Cardiac ventricle fibroblast (primary cell): ENCODE data around the gene PKP1. TPM values are rescaled to one million over a fixed set of nuclear protein-coding genes. Genes with fewer than 3 reads are reported as not detected.

ENCODE experiments used
- total RNA-seq: library from RNA; depleted of rRNA; stranded (reverse); fragments of >200 nt; gene quantifications from 2 replicates; pipeline ENCODE4 v1.2.3, GENCODE V29; 2015

Gene PKP1, protein sequence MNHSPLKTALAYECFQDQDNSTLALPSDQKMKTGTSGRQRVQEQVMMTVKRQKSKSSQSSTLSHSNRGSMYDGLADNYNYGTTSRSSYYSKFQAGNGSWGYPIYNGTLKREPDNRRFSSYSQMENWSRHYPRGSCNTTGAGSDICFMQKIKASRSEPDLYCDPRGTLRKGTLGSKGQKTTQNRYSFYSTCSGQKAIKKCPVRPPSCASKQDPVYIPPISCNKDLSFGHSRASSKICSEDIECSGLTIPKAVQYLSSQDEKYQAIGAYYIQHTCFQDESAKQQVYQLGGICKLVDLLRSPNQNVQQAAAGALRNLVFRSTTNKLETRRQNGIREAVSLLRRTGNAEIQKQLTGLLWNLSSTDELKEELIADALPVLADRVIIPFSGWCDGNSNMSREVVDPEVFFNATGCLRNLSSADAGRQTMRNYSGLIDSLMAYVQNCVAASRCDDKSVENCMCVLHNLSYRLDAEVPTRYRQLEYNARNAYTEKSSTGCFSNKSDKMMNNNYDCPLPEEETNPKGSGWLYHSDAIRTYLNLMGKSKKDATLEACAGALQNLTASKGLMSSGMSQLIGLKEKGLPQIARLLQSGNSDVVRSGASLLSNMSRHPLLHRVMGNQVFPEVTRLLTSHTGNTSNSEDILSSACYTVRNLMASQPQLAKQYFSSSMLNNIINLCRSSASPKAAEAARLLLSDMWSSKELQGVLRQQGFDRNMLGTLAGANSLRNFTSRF
- 0.15 and 0.19 TPM in 2 replicates for total RNA-seq

DNA sequence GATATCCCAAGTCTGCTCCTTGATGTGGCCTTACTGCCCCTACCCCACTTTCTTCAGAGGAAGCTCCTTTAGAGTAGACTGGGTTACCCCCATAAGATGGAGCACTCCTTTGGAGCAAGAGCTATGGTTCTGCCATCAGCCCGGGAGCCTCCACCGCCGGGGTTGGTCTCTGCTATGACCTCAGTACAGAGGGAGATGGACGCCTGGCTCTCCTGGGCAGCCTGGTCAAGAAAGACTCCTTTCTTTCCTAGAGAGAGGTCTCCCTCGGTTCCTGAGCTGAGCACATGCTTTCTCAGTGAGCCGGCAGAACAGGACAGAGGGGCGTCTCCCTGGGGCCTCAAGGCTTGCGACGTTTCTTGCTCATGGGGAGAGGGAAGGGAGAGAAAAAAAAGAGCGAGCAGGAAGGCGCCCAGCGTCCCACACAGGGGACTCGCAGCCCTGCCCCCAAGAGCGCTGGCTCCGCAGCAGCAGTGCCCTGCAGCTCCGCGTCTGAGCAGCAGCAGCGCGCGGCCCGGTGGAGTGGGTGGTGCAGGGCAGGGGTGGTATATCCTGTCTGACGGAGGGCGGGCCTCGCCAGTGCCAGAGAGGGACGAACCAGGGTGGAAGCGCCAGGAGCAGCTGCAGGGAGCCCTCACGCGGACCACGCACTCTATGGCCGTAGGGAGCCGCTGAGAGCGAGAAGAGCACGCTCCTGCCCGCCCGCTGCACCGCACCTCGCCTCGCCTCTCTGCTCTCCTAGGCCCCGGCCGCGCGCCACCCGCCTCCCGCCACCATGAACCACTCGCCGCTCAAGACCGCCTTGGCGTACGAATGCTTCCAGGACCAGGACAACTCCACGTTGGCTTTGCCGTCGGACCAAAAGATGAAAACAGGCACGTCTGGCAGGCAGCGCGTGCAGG is at the start of gene PKP1:
TSS of gene PKP1 (plus strand) at position 576 of the 899 bp plus-strand sequence. CDS start at position 773, 197 bp downstream.

DNA sequence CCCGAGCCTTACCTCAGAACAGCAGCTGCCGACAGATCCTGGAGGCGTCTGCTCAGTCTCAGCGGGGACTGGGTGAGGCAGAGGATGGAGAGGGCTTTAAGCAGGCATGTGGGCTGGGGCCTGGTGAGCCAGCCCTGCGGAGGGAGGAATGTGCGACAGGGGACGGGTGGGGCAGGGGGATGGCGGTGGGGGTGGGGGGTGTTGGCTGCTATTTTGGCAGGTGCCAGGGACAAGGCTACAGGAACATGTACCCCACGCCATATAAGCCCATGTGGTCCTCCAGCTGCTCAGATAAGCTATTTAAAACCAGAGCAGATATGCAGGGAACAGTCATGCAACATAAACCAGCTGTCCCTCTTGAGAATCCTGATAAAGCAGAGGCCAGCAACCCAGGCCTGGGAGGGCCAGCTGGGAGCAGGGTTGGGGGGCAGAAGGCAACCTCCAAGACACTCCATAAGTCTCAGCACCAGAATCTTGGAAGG is 94.3 kb downstream of the PKP1 start, which contains the start of gene TNNT2:
TSS of gene TNNT2 (minus strand) at position 70 of the 482 bp plus-strand sequence. CDS start 4,426 bp downstream, outside the sequence.

Other genes with a start within 250 kb of the PKP1 start
- not detected in 2 replicates for gene CACNA1S, start 171.1 kb upstream of the PKP1 start, total RNA-seq
- gene ASCL5, start 156.3 kb upstream of the PKP1 start, total RNA-seq, result 0.34 TPM in 1 of 2 replicates, not detected in the other
- 50.2 and 60.9 TPM in 2 replicates for gene TMEM9, start 129.0 kb upstream of the PKP1 start, total RNA-seq
- gene IGFN1, start 92.7 kb upstream of the PKP1 start, total RNA-seq, result not detected in 2 replicates
- 0.78 TPM in 1 of 2 replicates, not detected in the other for gene TNNT2, start 94.2 kb downstream of the PKP1 start, total RNA-seq
- not detected in 2 replicates for gene LAD1, start 115.8 kb downstream of the PKP1 start, total RNA-seq
- not detected in 2 replicates for gene TNNI1, start 138.2 kb downstream of the PKP1 start, total RNA-seq
- gene PHLDA3, start 185.7 kb downstream of the PKP1 start, total RNA-seq, result 100 and 108 TPM in 2 replicates
- gene CSRP1, start 223.6 kb downstream of the PKP1 start, total RNA-seq, result 536 and 644 TPM in 2 replicates